Dedifferentiated amniotic fluid mesenchymal stem cell (primary cell): ENCODE results near the gene KCNQ5.

Source experiments
- DNase-seq: peaks from one replicate; pipeline ENCODE4 v3.0.0-alpha.2; 2016; ENCODE audit errors: extremely low spot score

KCNQ5 gene

GRCh38 chr6:72675396-72675795 lies 53.5 kb downstream of the KCNQ5 start:
- no peak for DNase-seq

GRCh38 chr6:72676995-72677394 lies 55.1 kb downstream of the KCNQ5 start:
- DNase-seq, result no peak

DNA sequence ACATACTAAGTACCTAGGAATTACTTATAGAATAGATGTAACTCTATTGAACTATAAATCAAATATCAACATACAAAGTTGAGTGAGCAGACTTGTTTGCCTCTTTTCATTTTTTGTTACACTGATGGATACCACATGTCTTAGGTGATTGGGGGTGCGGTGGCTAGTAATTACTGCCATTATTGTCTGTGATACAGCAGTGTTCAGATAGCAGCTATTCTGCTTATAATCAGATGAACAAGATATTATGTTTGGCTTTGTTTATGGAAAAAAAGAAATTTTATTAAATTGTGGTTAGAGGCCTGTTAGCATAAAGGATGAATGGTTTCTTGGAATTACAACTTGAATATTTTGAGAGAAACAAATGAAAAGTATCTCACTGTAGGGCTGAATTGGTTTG lies 55.9 kb downstream of the KCNQ5 start:
- DNase-seq, result peak; percentile 17

DNA sequence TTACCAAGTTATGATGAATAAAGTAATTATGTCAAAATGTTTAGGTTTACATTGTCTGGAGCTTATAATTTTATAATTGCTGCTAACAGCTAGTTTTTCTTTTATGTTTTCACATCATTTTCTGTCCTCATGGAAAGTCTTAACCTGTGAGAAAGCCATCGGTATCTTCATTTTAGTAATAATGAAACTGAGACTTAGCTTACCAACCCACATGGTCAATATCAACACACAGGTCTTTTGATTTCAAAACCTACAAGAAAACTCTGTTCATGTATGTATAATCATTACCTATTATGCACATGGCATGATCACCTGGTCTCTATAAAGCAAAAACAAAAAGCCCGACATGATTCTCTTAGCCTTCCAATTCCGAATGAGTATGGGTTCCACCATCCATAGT lies 61.9 kb downstream of the KCNQ5 start:
- DNase-seq, result no peak

- DNase-seq, result no peak
Observed at GRCh38 chr6:72689107-72689954, 67.5 kb downstream of the KCNQ5 start.

DNA sequence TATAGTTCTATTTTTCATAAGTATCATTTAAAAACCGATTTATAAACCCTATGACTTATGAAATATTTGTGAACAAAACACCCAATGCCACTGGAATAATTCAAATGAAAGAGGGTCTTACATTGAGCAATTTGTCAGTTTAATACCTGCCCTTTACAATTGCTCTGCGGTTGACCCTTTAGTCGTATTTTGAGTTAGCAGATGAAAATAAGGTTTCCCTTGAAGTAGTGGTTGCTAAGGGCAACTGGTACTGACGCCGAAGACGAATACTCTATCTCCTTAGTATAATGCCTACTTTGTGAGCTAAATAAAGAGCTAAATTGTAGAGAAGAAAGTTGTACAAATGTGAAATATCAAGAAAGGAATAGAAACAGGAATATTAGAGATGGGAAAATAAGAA lies 69.4 kb downstream of the KCNQ5 start:
- DNase-seq, result no peak

- no peak for DNase-seq
Observed at GRCh38 chr6:72696055-72696454, 74.2 kb downstream of the KCNQ5 start.

GRCh38 chr6:72699159-72699558 lies 77.3 kb downstream of the KCNQ5 start:
- no peak for DNase-seq

GRCh38 chr6:72702421-72702820 lies 80.6 kb downstream of the KCNQ5 start:
- no peak for DNase-seq

GRCh38 chr6:72703093-72703492 lies 81.2 kb downstream of the KCNQ5 start:
- no peak for DNase-seq

GRCh38 chr6:72704979-72705378 lies 83.1 kb downstream of the KCNQ5 start:
- no peak for DNase-seq

GRCh38 chr6:72709431-72709830 lies 87.6 kb downstream of the KCNQ5 start:
- peak; percentile 27 for DNase-seq

DNA sequence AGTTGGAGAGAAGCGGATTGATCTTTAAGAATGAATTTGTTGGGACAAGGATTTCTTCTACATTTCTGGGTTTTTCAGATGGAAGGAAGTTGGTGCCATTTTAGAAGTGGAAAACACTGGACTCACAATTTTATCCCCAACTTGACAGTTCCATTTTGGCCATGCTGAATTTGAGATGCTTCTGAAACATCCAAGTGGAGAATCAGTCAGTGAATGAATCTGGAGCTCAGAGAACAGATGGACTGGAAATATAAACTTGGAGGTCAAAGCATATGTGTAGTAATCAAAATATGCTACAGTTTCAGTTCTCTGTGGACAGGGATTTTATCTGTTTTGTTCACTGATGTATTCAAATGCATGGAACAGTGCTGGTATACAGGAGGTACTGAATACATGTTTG lies 89.9 kb downstream of the KCNQ5 start:
- no peak for DNase-seq

- no peak for DNase-seq
Observed at GRCh38 chr6:72712910-72713309, 91.0 kb downstream of the KCNQ5 start.

DNA sequence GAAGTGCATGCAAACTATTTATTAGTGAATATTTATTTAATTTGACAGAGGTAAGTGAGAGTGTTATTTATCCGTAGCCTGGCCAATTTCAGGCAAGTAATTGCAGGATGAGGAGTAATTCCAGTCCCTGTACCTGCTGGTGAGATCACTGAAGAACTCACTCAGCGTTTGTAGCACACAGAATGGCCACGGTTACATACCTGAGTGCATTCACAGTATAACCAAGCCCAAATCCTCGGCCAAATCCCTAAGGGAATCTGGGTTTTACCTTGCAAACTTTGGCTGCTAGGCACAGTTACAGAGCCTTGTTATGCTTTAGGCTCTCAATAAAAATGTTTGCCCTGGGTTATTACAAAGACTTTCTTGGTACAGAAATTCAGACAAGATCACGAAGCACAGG lies 93.3 kb downstream of the KCNQ5 start:
- DNase-seq, result no peak

DNA sequence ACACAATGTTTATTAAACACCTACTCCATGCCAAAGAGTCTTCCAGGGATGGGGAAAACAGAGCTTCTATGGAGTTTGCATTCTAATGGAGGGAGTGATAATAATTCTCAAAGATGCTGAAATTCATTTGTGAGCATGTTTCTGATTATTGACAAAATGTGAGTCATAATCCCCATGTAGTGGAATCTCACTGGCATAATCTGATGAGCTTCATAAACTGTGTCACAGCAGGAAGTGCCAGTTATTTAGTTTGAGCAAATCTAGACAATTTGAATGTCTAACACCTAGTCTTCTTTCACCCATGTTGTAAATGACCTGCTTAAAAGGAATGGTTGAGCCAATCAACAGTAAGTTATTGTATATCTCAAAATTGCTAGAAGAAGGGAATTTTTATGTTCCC lies 95.1 kb downstream of the KCNQ5 start:
- DNase-seq, result no peak

GRCh38 chr6:72720464-72720863 lies 98.6 kb downstream of the KCNQ5 start:
- DNase-seq, result no peak

DNA sequence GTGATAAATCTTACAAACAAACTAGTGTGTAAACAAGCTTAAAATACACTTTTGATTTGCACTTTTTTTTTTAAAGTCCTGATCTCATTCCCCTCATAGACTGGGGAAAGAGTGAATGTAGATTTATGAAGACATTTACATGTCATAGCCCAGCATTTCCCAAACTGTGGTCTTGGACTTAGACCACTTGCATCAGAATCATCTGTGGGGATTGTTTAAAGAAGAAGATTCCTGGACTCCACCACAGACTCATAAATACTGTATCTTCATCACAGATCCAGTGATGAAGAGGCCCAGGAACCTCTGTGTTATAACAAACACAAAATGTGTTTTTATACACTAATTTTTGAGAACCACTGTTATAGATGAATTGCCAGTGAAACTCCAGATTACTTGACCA lies 99.5 kb downstream of the KCNQ5 start:
- DNase-seq, result no peak

DNA sequence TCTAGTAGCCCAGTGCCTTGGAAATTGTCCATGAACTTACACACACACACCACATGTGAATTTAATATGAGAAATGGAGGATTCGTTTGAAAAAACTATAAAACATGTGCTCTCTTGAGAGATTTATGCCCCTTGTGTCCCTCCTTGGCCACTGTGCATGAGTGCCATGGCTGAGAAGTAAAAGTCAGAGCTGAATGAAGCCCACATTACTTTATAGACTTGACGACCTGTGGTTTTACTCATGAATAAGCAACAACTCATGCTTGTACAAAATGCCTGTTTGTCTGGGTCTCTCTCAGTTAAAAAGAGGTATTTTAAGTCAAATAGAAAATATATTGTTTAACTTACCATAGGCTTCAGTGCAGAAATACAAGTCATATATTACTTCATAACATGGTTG lies 102.7 kb downstream of the KCNQ5 start:
- DNase-seq, result no peak

- DNase-seq, result no peak
Observed at GRCh38 chr6:72728706-72729343, 107.0 kb downstream of the KCNQ5 start.

DNA sequence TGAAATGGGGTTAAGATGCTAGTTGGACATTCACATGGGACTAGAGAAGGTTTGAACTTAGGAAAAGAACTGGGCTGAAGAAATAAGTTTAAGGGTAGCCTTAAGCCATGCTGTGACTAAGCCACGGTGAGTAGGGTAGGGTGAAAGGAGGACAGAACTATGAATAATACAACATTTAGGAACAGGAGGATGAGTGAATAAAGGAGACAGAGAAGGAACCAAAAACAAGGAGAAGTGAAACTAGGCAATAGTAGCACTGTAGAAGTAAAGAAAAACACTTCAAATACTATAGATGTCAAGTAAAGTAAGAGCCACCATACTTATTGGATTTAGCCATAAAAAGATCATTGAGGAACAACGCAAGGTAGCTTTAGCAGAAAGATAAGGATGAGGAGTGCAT lies 111.2 kb downstream of the KCNQ5 start:
- no peak for DNase-seq

DNA sequence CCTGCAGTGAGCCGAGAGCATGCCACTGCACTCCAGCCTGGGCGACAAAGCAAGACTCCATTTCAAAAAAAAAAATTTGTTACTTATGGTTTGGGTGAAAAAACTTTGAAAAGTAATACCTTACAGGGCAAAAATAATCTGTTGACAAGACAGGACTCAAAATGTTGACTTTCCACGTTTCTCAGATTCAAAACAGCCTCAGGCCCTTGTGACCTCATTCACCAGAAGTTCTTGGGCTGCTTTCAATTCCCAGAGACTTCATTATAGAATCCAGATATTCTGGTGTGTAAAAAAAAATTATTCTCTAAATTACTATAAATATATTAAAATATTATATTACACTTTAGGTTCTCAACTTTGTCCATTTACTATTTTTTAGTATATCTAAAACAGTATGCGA lies 116.2 kb downstream of the KCNQ5 start:
- no peak for DNase-seq

GRCh38 chr6:72739368-72739779 lies 117.5 kb downstream of the KCNQ5 start:
- DNase-seq, result no peak

GRCh38 chr6:72740135-72740534 lies 118.3 kb downstream of the KCNQ5 start:
- no peak for DNase-seq
